KBM-7 (cell line): Measurements from ENCODE around the gene RTP2.

ENCODE experiments used
- DNase-seq: peaks from one replicate; pipeline ENCODE4 v3.0.0-alpha.2; 2015
- in situ Hi-C: fragments of 300-500 bp; cut with MboI; formaldehyde crosslinking; loops from 2 replicates; pipeline ENCODE4 v1.14.3; 2020; ENCODE audit warnings: low sequenced_read_pairs, low pct_unique_long_range_greater_than_20kb, mixed read lengths

Gene RTP2

GRCh38 chr3:187721055-187721454, 18.7 kb upstream of the RTP2 start:
- DNase-seq, result no peak
- in situ Hi-C loops, result no loop called here

- no peak for DNase-seq
- in situ Hi-C loops, result no loop called here
Observed at GRCh38 chr3:187720337-187720670, 17.9 kb upstream of the RTP2 start.

DNA sequence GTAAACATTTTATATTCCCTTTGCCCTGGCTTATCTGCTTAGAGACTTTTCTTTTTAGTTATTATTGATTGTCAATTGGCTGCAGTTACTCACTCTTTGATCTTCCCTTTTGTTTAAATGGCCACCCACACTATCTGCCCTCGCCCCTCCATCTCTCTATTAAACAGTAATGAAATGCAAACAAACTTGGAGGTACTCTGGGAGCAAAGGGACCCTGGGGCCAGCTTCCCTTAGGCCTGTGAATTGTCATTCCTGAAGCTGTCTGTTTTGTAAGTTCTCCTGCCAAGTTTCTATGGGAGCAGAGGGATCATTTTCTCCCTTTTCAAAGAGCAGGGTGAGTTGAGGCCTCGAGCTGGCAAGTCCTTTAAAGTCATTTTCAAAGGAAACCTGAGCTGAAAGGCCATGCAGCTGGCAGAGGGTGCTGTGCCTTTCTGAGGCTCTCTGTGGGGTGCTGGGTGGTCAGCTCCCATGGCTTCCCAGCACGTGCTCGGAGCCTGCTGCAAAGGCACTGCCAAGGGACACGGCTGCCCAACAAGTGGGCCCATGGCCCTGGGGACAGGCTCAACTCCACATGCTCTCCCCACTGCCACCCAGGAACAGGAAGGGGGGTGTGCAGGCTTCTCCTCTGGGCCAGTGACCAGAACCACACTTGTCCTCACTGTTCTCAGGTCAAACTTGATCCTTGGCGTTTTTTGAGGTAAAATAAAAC, 17.4 kb upstream of the RTP2 start:
- in situ Hi-C loops, result no loop called here
- DNase-seq, result no peak

- in situ Hi-C loops, result no loop called here
- no peak for DNase-seq
Observed at GRCh38 chr3:187718802-187719201, 16.4 kb upstream of the RTP2 start.

DNA sequence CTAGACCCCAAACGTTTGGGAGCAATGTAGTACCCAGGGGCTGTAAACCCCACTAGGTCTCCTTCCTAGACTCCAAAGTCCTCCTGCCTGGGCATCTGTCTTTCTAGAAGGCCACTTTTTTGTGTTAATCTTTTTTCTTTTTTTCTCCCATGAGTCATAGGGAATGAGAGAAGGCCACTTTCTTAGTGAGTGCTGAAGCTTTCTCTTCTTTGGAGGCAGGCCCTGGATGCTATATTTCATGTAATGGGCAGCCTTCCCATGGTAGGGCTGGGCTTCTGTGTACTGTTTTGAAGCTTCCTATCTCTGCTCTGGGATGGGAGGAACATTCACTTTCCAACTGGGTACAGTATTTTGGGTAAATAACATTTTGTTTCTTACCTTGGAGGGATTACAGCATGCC, 15.2 kb upstream of the RTP2 start:
- no peak for DNase-seq
- in situ Hi-C loops, result no loop called here

GRCh38 chr3:187714404-187714979, 12.1 kb upstream of the RTP2 start:
- in situ Hi-C loops, result no loop called here
- peak; percentile 81 for DNase-seq

DNA sequence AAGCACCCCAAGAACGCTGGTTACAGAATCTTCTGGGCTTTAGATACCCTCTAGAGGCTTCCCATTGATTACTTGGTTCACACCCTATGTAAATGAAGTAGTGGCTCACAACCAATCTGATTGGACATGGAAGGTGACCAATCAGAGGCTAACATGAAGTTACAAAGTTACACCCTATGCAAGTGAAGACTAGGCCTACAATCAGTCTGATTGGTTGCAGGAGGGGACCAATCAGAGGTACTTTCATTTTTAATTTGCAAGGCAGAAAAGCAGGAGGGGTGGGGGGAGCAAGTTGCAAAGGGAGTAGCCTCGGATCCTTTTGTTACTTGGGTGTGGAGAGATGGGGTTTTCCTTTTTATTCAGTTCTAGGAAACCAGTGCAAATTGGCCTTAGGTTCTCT, 11.1 kb upstream of the RTP2 start:
- in situ Hi-C loops, result no loop called here
- peak; percentile 35 for DNase-seq

DNA sequence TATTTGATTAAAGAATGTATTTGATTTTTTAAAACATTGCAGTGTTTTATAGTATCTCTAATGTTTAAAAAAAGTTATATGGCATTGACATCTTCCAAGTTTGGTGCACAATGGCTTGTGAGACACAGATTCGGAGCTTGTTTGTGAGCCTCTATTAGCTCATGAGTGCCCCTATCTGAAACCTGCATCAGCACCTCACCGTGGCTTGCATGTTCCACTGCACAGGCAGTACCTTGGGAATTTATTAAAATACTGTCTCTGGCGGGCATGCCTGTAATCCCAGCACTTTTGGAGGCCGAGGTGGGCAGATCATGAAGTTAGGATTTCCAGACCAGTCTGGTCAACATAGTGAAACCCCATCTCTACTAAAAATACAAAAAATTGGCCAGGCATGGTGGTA, 6.8 kb upstream of the RTP2 start:
- in situ Hi-C loops, result no loop called here
- no peak for DNase-seq

DNA sequence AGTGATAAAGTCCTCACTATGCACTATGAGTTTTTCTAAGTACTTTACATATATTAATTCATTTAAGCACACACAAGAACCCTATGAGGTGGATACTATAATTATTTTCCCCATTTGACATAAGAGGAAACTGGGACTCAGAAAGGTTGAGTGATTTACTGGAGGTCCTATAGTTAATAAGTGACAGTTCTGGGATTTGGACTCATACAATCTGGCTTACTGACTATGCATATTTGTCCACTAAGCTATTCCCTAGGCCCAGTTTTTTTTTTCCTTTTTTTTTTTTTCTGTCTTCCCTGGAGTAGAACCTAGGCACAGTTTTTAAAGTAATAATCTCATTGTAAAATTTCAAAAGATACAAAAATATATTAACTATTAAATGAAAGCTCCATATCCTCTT, 6.3 kb upstream of the RTP2 start:
- no peak for DNase-seq
- in situ Hi-C loops, result no loop called here

GRCh38 chr3:187706971-187707370, 4.6 kb upstream of the RTP2 start:
- in situ Hi-C loops, result no loop called here
- no peak for DNase-seq

DNA sequence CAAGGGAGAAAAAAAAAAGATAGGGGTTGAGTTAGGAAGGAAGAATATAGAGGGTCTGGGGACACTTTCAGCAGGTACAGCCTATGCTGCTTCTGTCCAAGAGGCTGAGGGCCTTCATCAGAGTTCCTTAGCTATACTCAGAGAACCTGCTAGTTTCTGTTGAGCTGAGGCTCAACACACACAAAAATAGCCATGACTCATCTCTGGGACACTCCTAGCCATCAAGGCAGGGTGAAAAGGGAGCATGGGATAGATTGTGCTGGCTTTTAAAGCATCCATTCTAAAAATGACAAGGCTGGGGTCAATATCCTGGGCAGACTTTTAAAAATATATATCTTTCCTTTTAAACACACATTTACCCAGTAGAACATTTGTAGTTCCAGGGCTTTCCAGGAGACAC, 2.8 kb upstream of the RTP2 start:
- no peak for DNase-seq
- in situ Hi-C loops, result no loop called here

DNA sequence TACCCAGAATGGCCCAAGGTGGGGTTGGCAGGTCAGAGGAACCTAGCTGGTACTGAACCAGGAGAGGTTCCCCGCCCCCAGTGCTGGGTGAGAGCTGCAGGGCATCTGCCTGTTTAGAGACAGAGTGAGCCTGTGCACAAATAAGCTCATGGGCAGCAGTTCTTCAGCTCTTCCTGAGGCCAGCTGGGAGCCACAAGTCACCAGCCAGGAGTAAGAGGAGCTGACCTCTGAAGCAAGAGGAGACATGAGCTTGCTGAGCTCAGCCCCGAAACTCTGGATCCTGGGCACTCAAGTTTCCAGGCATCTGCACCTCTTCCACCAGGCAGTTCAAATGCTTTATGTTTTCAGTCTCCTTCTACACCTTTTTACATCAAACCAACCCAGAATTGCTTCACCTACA, 2.1 kb downstream of the RTP2 start:
- in situ Hi-C loops, result no loop called here
- DNase-seq, result no peak

GRCh38 chr3:187698499-187699399, 3.6 kb downstream of the RTP2 start:
- in situ Hi-C loops, result loop anchor here (10.0 to 25.0 kb wide), 2 partner anchors 384 to 486 kb away; no protein-coding TSS in a partner anchor
- DNase-seq, result no peak

- in situ Hi-C loops, result loop anchor here (10.0 to 25.0 kb wide), 2 partner anchors 381 to 484 kb away; no protein-coding TSS in a partner anchor
- no peak for DNase-seq
Observed at GRCh38 chr3:187696021-187696420, 6.3 kb downstream of the RTP2 start.

DNA sequence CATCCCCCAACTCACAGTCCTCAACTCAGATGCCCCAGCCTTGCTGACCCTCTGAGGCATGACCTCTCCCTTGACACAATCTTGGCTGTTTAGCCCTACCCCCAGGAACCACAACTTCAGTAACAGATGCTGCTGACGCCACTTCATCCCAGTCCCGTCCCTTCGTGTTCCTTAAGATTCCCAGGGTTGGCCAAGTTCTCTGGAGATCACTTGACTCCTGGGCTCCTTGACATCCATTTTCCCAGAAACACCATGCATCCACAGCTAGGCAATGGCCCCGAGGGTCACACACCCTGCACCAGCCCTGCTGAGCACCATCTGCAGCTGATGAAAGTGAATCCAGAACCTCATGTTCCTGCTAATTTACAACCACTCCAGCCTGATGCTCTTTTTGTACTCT, 6.9 kb downstream of the RTP2 start:
- in situ Hi-C loops, result loop anchor here (10.0 to 25.0 kb wide), 2 partner anchors 381 to 483 kb away; no protein-coding TSS in a partner anchor
- no peak for DNase-seq

DNA sequence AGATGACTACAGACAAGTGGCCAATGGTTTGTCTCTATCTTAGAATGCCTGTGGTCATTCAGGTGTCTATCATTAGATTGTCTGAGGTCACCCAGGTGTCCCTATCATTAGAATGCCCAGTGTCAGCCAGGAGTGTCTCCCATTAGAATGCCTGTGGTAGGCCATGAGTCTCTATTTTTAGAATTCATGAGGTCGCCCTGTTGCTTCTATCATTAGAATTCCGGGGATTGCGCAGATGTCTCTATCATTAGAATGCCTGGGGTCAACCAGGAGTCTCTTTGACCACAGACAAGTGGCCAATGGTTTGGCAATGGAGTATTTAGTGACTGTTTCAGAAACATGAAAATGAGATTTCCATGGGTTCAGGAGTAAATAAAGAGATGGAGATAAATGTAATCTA, 7.6 kb downstream of the RTP2 start:
- no peak for DNase-seq
- in situ Hi-C loops, result loop anchor here (10.0 to 25.0 kb wide), 2 partner anchors 380 to 482 kb away; no protein-coding TSS in a partner anchor

- DNase-seq, result no peak
- in situ Hi-C loops, result loop anchor here (10.0 to 25.0 kb wide), 2 partner anchors 379 to 481 kb away; no protein-coding TSS in a partner anchor
Observed at GRCh38 chr3:187693431-187693830, 8.9 kb downstream of the RTP2 start.

- DNase-seq, result no peak
- in situ Hi-C loops, result loop anchor here (10.0 to 25.0 kb wide), 2 partner anchors 375 to 478 kb away; no protein-coding TSS in a partner anchor
Observed at GRCh38 chr3:187689984-187690383, 12.4 kb downstream of the RTP2 start.

GRCh38 chr3:187686621-187687273, 15.6 kb downstream of the RTP2 start:
- in situ Hi-C loops, result loop anchor here (25.0 kb wide), 1 partner anchor 474 kb away; no protein-coding TSS in a partner anchor
- no peak for DNase-seq
